Neural progenitor cell (in vitro differentiated cells): Measurements from ENCODE around the gene TEX51. TPM values are rescaled to one million over a fixed set of nuclear protein-coding genes. Genes with fewer than 3 reads are reported as not detected.

Experiments used
- DNase-seq: peaks from one replicate; pipeline ENCODE4 v3.0.0-alpha.2; 2016; ENCODE audit warnings: low spot score
- H2AFZ ChIP-seq: fragments of 200-600 bp; sonication (generic); replicated peaks from 2 replicates; pipeline ENCODE4 v1.6.1; 2016; ENCODE audit warnings: antibody characterized with exemption
- H3F3A ChIP-seq: fragments of 200-600 bp; sonication (generic); 2 replicates; pipeline ENCODE4 v1.6.1; 2016; ENCODE audit warnings: antibody characterized with exemption, low read depth
- H3K27ac ChIP-seq: fragments of 200-600 bp; sonication (generic); 2 replicates; pipeline ENCODE4 v1.5.1; 2016; ENCODE audit warnings: mild to moderate bottlenecking
- H3K27me3 ChIP-seq: fragments of 200-600 bp; sonication (generic); 2 replicates; pipeline ENCODE4 v1.6.1; 2016; ENCODE audit warnings: mild to moderate bottlenecking, moderate library complexity
- H3K36me3 ChIP-seq: fragments of 200-600 bp; sonication (generic); 2 replicates; pipeline ENCODE4 v1.5.1; 2016
- H3K4me1 ChIP-seq: fragments of 200-600 bp; sonication (generic); 2 replicates; pipeline ENCODE4 v1.6.1; 2016; ENCODE audit warnings: mixed run types
- H3K4me2 ChIP-seq: fragments of 200-600 bp; sonication (generic); 2 replicates; pipeline ENCODE4 v1.6.1; 2016
- H3K4me3 ChIP-seq: fragments of 200-600 bp; sonication (generic); 2 replicates; pipeline ENCODE4 v1.5.1; 2016
- H3K79me2 ChIP-seq: fragments of 200-600 bp; sonication (generic); 2 replicates; pipeline ENCODE4 v1.6.1; 2016; ENCODE audit warnings: low read depth
- H3K9ac ChIP-seq: fragments of 200-600 bp; sonication (generic); 2 replicates; pipeline ENCODE4 v1.6.1; 2016
- H3K9me3 ChIP-seq: fragments of 200-600 bp; sonication (generic); 2 replicates; pipeline ENCODE4 v1.5.1; 2016; ENCODE audit warnings: low read depth
- H4K20me1 ChIP-seq: fragments of 200-600 bp; sonication (generic); 2 replicates; pipeline ENCODE4 v1.6.1; 2016; ENCODE audit warnings: low read depth
- H3K27ac Mint-ChIP-seq: 3 replicates; pipeline ENCODE4 v1.8.0; 2021; ENCODE audit warnings: mixed read lengths
- H3K27me3 Mint-ChIP-seq: 2 replicates; pipeline ENCODE4 v1.8.0; 2022; ENCODE audit warnings: low read depth, mild to moderate bottlenecking, inconsistent platforms, moderate library complexity, mixed read lengths; ENCODE audit not compliant: insufficient read depth
- H3K36me3 Mint-ChIP-seq: 3 replicates; pipeline ENCODE4 v1.8.0; 2021; ENCODE audit warnings: mixed read lengths
- H3K4me1 Mint-ChIP-seq: 3 replicates; pipeline ENCODE4 v1.8.0; 2021; ENCODE audit warnings: mixed read lengths
- H3K4me3 Mint-ChIP-seq: 3 replicates; pipeline ENCODE4 v1.8.0; 2021; ENCODE audit warnings: mild to moderate bottlenecking, moderate library complexity, mixed read lengths
- H3K9me3 Mint-ChIP-seq: 3 replicates; pipeline ENCODE4 v1.8.0; 2020; ENCODE audit warnings: mixed read lengths
- CTCF ChIP-seq: fragments of 200-600 bp; sonication (generic); IDR thresholded peaks from 2 replicates; pipeline ENCODE4 v1.5.1; 2017; ENCODE audit warnings: antibody characterized with exemption, mild to moderate bottlenecking
- EZH2 ChIP-seq: fragments of 200-600 bp; sonication (generic); IDR thresholded peaks from 2 replicates; pipeline ENCODE4 v1.6.1; 2017; ENCODE audit warnings: antibody characterized with exemption, mild to moderate bottlenecking, moderate library complexity
- EZH2phosphoT487 ChIP-seq: fragments of 200-600 bp; sonication (generic); IDR thresholded peaks from 2 replicates; pipeline ENCODE4 v1.6.1; 2017; ENCODE audit warnings: antibody characterized with exemption
- total RNA-seq: library from RNA; depleted of rRNA; stranded (reverse); fragments of >200 nt; gene quantifications from 2 replicates; pipeline ENCODE4 v1.2.3, GENCODE V29; 2015; ENCODE audit warnings: low replicate concordance

TEX51 gene
- total RNA-seq, 1 donor from 2014 or later = not detected

DNA sequence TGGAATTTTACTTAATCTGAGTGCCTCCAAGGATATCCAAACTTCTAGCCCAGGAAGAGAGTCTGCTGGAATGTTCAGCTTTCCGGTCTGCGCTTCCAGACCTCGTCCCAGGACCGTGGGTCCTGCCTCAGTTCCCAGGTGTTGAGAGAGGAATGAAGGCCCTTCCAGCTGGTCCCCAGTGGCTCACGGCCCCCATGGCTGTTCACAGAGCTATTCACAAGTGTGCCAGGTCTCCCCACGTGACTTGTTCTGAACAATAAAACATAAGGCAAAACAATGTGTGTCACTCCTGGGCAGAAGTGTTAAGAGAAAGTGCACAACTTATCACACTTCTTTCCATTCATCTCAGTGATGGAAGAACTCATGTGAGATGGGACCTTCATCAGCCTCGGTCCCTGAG lies 20.1 kb upstream of the TEX51 start:
- TF ChIP-seq EZH2phosphoT487 = no peak
- no peak for TF ChIP-seq EZH2
- TF ChIP-seq CTCF = no peak
- DNase-seq = no peak

DNA sequence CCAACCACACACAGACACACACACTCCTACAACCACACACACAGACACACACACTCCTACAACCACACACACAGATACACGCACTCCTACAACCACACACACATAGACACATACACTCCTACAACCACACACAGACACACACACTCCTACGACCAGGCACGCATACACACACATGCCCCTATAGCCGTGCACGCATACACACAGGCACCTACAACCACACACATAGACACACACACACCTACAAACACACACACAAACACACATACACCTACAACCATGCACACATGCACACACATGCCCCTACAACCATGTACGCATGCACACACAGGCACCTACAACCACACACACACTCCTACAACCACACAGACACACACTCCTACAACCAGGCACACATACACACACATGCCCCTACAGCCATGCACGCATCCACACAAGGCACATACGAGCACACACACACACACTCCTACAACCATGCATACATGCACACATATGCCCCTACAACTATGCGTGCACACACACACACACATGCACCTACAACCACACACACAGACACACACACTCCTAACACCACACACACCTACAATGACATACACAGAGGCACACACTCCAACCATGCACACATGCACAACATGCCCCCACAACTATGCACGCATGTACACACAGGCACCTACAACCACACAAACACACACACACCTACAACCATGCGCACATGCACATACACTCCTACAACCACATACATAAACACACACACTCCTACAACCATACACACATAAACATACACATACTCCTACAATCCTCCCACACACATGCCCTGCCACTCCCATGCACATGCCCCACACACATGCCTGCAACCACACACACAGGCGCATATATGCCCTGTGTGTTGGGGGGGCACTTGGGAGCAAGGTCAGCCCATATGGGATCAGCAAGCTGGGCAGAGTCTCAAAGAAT lies 19.1 kb upstream of the TEX51 start:
- Histone ChIP-seq H4K20me1 (no peaks in the 10 kb centered on the region), H3K9ac (no peak overlapping the region), H3F3A (no peaks in the 10 kb centered on the region), H3K79me2 (no peaks in the 10 kb centered on the region), H3K27me3 (no peaks in the 10 kb centered on the region), H3K4me1 (no peaks in the 10 kb centered on the region), H3K9me3 (no peaks in the 10 kb centered on the region), H3K4me2 (no peak overlapping the region), H2AFZ (no peak overlapping the region), H3K36me3 (no peaks in the 10 kb centered on the region), H3K27ac (no peak overlapping the region), H3K4me3 (no peak overlapping the region)
- TF ChIP-seq EZH2 = no peak
- TF ChIP-seq EZH2phosphoT487 = no peak
- TF ChIP-seq CTCF = no peak
- no peak for DNase-seq
- Mint-ChIP-seq H3K4me1 (peaks cover 7% of the 10 kb centered on the region), H3K36me3 (no peaks in the 10 kb centered on the region), H3K27me3 (no peaks in the 10 kb centered on the region), H3K4me3 (no peak overlapping the region), H3K27ac (no peak overlapping the region), H3K9me3 (peaks cover 2% of the 10 kb centered on the region)

More for the DNA sequence above, 20.1 kb upstream of the TEX51 start:
- Mint-ChIP-seq H3K4me1 (peaks cover 7% of the 10 kb centered on the region), H3K4me3 (no peak overlapping the region), H3K27me3 (no peaks in the 10 kb centered on the region), H3K9me3 (peaks cover 2% of the 10 kb centered on the region), H3K36me3 (no peaks in the 10 kb centered on the region), H3K27ac (no peak overlapping the region)
- Histone ChIP-seq H3K27ac (no peak overlapping the region), H3K4me1 (no peaks in the 10 kb centered on the region), H3F3A (no peaks in the 10 kb centered on the region), H2AFZ (no peak overlapping the region), H3K9me3 (no peaks in the 10 kb centered on the region), H4K20me1 (no peaks in the 10 kb centered on the region), H3K27me3 (no peaks in the 10 kb centered on the region), H3K79me2 (no peaks in the 10 kb centered on the region), H3K36me3 (no peaks in the 10 kb centered on the region), H3K4me2 (no peak overlapping the region), H3K9ac (no peak overlapping the region), H3K4me3 (no peak overlapping the region)

DNA sequence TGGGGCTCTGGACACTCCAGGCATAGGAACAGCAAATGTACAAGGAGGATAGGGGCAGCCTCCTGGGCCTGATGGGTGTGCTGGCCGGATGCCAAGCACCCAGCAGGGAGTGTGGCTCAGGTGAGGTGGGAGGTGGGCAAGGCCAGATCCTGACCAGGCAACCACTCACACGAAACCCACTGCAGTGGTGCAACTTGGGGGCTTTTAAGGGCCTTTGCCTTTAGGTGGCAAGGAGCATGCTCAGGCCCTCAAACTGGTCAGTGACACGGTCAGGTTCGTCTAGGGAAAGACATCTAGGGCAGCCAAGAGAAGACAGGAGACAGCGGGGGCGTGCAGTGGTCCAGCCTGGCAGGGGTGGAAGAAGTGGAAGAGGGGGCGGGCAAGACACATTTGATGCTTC lies 18.4 kb upstream of the TEX51 start:
- no peaks in the 10 kb centered on the region for H3K36me3 ChIP-seq
- no peak overlapping the region for H3K9ac ChIP-seq
- no peak for DNase-seq
- H3K9me3 ChIP-seq = no peaks in the 10 kb centered on the region
- no peaks in the 10 kb centered on the region for H3K27me3 ChIP-seq
- no peaks in the 10 kb centered on the region for H3K27me3 Mint-ChIP-seq
- H3F3A ChIP-seq = no peaks in the 10 kb centered on the region
- H3K4me2 ChIP-seq = no peak overlapping the region
- no peaks in the 10 kb centered on the region for H3K36me3 Mint-ChIP-seq
- no peaks in the 10 kb centered on the region for H3K4me1 ChIP-seq
- no peak overlapping the region for H3K27ac Mint-ChIP-seq
- H3K4me3 Mint-ChIP-seq = no peak overlapping the region
- TF ChIP-seq EZH2 (no peak), CTCF (no peak), EZH2phosphoT487 (no peak)
- no peaks in the 10 kb centered on the region for H4K20me1 ChIP-seq
- H3K4me1 Mint-ChIP-seq = peaks cover 7% of the 10 kb centered on the region
- H3K79me2 ChIP-seq = no peaks in the 10 kb centered on the region
- H3K9me3 Mint-ChIP-seq = peaks cover 2% of the 10 kb centered on the region
- no peak overlapping the region for H2AFZ ChIP-seq
- H3K4me3 ChIP-seq = no peak overlapping the region
- H3K27ac ChIP-seq = no peak overlapping the region
